ENCODE data around the gene FBXW4.
A peak's percentile ranks its signal among the peaks of the same experiment; 100 is the strongest.

FBXW4 gene, protein sequence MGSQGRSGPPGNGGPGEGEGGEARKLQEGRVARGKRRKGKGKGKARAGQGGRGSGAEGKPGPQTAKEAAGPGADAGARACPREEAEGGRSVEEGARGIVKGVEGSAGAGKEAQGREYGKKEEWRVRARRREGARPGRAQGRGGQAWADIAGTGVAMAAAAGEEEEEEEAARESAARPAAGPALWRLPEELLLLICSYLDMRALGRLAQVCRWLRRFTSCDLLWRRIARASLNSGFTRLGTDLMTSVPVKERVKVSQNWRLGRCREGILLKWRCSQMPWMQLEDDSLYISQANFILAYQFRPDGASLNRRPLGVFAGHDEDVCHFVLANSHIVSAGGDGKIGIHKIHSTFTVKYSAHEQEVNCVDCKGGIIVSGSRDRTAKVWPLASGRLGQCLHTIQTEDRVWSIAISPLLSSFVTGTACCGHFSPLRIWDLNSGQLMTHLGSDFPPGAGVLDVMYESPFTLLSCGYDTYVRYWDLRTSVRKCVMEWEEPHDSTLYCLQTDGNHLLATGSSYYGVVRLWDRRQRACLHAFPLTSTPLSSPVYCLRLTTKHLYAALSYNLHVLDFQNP

DNA sequence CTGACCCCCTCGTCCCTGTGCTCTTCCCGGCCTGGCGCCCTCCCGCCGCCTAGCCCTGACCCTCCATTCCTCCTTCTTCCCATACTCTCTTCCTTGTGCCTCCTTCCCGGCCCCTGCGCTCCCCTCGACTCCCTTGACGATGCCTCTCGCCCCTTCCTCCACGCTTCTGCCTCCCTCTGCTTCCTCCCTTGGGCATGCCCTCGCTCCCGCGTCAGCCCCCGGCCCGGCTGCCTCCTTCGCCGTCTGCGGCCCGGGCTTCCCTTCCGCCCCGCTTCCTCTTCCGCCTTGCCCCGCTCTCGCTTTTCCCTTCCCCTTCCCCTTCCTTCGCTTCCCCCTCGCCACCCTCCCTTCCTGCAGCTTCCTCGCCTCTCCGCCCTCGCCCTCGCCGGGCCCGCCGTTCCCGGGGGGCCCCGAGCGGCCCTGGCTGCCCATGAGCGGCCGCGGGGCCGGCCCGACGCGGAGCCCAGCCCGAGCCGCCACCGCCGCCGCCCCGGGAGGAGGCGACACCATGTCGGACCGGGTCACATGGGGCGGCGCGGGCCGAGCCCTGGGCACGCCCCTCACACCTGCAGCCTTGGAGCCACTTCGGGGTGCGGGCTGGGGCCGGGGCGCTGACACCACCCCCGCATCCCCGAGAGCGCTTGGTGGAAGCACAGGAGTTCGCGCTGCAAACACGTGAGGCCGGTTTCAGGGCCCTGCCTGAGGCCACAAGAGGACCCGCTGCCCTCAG lies at the start of gene FBXW4:
Gene FBXW4, minus strand, starts transcription at position 497 of the 730 bp plus-strand sequence. Its CDS starts 65 bp downstream, at position 432.
- peak; percentile 85 for DNase-seq

DNA sequence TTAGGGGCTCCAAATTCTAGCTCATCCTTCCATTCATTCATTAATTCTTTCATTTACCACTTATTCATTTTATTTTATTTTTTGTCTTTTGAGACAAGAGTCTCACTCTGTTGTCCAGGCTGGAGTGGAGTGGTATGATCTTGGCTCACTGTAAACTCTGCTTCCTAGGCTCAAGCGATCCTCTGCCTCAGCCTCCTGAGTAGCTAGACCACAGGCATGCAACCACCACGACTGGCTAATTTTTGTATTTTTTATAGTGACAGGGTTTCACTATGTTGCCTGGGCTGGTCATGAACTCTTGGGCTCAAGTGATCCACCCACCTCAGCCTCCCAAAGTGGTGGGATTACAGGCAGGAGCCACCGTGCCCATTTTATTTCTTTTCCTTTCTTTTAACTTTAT lies 49.3 kb upstream of the FBXW4 start:
- DNase-seq: no peak

DNA sequence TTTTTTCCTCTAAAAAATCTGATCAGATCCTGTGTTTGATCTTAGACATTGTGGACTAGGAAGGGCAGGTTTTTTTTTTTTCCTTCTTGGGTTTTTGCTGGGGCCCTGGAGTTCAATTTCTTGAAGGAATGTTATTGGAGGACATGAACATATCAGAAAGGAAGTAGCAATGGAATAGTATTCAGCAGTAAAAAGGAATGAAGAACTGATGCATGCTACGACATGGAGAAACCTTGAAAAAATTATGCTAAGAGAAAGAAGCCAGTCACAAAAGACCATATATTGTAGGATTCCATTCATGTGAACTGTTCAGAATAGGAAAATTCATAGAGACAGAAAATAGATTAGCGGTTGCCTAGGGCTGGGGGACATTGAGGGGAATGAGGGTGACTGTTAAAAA lies 47.0 kb upstream of the FBXW4 start:
- no peak for DNase-seq

DNA sequence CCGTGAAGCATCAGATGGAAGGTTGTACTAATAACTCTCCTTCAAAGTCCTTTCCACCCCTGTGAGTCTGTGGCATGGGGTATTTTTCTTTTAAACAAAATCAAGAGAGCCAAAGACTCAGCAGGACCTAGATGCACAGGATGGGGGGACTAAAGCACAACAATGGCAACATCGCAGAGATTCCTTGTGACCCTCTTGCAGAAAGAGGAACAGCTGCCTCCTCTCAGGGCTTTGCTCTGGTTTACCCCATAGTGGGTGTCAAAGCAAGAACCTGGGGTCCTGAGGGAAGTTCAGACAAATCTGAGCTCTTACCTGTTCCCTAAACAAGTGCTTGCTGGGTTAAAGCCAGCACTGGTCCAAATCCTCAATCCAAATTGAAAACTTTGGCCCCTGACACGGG lies 41.7 kb upstream of the FBXW4 start:
- DNase-seq: no peak

DNA sequence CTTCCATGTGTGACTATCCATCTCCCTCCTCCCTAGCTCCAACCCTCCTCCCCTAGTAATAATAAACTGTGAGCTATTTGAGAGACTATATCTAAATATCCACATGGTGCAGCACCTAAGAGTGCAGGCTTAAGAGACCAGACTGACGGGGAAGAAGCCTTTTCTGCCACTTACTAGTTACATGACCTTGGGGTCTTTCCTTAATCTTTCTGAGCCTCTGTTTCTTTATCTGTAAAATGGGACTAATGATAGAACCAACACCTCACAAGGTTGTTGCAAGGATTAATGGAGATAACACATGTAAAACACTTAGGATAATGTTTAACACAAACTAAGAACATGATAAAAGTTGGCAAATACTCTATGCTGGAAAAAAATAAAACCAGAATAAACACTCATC lies 37.1 kb upstream of the FBXW4 start:
- no peak for DNase-seq

DNA sequence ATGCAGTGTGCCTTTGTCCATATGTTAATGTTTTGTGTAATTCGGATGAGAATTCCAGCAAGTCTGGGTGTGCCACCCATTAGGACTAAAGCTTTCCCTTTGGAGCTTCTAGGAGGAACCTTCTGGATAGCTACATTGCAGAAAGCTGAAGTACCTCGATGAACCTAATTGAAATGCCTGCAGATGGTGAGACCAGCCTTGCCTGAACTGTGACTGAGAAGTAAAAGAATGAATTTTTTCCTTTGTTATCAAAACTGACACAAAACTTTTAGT lies 31.1 kb upstream of the FBXW4 start:
- no peak for DNase-seq

DNA sequence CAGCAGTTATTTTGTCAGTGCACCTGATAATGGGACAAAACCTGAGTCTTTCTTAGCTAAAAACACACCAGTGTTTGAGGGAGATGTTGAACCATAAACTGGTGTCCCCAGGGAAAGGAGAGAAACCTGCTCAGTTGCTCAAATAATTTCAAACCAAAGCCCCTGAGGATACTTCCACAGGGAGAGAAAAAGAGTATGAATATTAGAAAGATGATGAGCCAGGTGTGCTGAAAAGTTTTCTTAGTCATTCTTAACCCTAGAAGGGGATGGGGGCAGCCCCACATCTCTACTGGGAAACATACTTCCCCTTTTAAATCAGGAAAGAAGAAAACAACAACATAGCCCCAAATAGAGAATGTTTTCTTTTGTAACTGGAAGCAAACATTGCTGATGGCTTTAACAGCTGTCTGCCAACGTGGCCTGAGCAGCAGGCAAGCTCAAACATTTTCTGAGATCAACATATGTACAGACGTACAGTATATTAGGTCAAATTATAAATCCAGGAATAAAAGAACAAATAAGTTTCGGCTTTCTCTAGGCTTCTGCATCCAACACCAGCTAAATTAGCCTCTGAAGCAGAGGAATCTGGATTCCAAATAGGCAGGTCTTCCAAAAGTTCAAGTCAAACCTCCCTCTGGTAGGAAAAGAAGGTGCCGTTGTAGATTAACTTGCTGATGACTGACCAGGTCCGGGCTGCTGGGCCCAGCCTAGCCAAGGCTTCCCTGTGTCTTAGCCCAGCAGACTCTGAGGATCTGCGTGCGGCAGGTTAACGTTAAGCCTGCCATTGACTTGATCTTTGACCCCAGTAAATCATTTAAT lies 30.5 kb upstream of the FBXW4 start:
- DNase-seq: no peak

DNA sequence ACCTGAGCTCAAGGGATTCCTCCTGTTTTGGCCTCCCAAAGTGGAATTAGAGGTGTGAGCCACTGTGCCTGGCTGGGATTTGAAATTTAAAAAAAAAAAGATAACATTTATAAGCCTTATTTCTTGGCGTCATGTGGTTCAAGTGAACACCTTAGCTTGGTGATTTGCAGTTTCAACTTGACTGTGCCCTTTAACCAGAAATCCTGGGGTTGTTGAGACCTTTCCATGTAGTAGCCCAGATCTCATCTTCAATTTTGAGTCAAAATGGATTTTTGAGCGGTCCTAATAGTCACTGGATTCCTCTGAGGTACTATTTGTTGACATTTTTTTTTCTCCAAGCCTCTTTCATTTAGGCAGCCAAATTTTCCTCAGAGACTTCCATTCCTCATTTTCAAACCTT lies 29.5 kb upstream of the FBXW4 start:
- no peak for DNase-seq

DNA sequence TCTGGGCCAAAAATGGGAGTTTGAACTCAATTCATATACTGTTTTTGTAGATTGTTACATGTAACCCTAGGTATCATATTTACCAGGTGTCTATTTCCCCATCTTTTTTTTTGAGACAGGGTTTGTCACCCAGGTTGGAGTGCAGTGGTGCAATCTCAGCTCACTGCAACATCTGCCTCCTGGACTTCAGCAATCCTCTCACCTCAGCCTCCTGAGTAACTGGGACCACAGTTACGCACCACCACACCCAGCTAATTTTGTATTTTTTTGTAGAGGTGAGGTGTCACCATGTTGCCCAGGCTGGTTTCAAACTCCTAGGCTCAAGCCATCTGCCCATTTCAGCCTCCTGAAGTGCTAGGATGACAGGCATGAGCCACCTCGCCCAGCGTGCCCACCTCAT lies 28.2 kb upstream of the FBXW4 start:
- no peak for DNase-seq

DNA sequence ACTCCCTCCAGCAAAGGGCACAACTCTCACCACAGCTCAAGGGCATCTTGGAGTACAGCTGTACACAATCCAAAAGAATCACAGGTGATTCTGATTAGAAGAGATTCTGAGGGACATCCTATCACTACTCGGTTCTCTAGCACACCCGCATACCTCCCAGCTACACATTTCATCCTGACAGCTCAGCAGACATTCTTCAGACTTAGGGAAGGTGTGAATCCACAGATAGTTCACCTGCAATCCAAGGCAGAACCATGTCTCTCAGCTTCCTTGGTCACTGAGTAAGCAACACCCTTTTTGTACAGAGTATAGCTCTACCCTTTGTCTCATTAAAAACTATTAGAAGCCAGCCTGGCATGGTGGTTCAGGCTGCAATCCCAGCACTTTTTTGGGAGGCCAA lies 26.8 kb upstream of the FBXW4 start:
- no peak for DNase-seq

DNA sequence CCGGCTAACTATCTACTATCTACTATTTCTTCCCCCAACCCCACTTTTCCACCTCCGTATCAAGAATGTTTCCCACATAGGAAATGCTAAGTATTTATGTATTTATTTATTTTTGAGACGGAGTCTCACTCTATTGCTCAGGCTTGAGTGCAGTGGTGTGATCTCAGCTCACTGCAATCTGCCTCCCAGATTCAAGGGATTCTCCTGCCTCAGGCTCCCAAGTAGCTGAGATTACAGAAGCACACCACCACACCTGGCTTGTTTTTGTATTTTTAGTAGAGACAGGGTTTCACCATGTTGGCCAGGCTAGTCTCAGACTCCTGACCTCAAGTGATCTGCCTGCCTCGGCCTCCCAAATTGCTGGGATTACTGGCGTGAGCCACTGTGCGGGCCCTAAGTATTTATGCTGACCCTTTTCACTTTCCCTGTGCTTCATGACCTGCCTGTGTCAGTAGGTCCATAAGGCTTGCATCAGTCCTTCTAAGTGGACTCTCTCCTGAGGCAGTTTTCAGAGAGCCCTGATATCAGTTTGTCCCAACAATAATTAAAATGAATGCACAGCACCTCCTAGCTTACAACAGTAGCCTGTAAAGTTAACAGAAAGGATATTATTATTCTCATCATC lies 25.7 kb upstream of the FBXW4 start:
- DNase-seq: no peak

DNA sequence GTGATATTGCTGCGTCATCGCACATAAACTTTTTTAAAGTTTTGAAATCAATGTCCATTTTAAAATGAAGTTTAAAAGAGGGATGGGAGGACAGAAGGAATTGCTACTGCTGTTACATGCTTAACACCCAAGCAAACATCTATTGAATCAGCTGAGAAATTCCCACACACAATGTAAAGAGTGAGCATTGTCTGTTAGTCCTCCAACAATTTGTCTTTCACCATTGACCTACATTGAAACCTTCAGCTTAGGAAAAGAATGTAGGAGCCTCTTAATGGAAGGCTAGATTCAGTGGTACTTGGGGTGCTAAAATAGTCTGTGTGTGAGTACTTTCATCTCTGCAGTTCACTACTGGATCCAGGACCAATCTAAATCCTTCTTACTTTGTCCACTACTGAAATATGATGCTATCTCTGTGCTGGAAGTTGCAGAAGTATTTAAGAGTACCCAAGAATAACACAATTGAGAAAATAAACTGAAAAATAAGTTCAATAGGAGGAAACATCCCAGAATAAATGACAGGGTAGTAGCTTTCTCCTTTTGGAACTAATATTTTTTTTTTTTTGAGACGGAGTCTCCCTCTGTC lies 23.8 kb upstream of the FBXW4 start:
- no peak for DNase-seq

DNA sequence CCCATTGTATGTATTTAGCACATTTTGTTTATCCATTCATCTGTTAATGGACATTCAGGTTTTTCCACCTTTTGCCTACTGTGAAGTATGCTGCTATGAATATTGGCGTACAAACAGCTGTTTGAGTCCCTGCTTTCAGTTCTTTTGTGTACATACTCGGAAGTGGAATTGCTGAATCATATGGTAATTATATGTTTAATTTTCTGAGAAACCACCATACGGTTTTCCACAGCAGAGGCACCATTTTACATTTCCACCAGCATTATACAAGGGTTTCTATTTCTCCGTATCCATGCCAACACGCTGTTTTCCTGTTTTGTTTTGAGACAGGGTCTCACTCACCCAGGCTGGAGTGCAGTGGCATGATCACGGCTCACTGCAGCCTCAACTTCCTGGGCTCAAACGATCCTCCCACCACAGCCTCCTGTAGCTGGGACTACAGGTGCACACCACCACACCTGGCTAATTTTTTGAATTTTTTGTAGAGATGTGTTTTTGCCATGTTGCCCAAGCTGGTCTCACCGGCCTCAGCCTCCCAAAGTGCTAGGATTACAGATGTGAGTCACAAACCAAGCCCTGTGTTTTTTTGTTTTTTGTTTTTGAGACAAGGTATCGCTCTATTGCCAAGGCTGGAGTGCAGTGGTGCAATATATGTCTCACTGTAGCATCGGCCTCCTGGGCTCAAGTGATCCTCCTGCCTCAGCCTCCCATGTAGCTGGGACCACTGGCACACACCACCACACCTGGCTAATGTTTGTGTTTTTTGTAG lies 22.1 kb upstream of the FBXW4 start:
- DNase-seq: no peak

DNA sequence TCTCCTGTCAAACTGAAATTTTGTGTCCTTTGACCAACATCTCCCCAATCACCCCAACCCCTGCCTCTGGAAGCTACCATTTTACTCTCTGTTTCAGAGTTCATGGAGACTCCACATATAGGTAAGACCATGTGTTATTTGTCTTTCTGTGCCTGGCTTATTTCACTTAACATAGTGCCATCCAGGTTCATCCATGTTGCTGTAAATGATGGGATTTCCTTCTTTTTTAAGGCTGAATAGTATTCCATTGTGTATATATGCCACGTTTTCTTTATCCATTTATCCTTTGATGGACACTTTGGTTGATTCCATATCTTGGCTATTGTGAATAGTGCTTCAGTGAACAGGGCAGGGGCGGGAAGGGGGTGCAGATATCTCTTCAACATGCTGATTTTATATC lies 18.0 kb upstream of the FBXW4 start:
- DNase-seq: no peak

DNA sequence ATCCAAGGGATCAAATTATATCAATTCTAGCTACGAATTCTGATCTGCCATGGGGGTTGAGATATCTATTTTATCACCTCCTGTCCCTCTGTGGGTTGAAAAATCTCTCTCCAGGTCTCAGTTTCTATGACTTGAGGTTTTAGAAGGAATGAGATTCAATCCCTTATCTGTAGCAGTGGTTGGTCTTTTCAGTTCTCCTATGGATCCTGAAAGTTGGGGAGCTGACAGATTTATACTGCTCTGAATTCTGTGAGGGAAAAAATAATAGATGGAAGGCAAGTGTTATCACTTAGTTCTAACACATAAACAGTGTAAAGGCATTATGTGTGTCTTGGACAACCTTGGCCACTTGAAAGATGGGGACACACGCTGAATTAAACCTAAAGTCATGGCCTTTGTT lies 15.8 kb upstream of the FBXW4 start:
- DNase-seq: no peak

DNA sequence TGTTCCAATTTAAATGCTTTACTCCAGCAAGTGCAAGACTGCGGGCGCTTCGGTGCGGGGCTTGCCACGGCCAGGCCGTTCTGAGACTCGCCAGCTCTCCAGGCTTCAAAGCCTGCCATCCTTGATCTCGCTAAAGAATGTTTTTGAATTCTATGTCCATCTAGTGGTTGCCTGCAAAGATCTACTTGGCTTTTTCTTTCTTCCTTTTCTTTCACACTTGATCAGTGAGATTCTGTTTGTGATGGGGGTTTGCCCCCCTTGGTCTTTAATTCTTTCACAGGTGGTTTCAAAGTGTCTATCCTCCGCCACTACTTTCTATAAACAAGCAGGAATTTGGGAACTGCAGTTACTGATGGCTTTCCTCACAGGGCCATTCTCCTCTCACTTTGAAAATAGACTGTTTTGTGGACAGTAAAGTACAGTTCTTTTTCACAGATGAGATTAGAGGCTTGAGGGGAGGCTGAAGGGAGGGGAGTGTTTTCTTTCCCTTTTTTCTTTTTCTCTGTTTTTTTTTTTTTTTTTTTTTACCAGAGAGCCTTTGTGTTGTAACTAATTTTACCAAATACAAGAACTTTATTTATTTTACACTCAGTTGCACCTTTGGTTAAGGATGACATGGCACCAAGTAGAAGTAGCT lies 15.2 kb upstream of the FBXW4 start:
- DNase-seq: no peak

DNA sequence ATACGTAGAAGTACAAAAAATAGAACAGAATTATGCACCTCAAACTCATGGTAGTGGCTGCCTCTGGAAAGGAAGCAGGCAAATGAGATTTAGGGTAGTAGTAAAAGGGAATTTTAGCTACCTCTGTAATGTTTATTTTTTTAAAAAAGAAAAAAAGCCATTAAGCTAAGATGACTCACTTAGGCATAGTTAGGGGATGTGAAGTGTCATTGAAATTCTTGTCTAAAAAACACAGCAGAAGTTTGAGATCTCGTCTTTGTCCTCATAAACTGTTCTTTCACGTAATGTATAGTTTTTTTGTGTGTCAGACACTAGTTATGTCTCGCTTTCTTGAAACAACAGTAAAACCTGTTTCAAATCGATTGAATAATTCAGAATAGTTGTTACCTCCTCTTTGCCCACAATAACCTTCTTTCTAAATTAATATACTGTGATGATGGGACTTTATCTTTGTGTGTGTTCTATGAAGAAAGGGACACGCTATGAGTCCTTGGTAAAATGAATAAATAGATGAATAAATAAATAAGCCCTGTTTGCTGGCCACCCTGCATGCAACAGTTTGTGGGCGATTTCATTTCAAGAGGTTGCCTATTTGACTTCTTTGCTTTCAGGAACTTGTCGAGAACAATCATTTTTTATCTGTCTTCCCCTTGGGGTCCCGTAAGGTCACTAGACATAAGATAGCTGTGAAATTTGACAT lies 14.5 kb upstream of the FBXW4 start:
- DNase-seq: no peak

DNA sequence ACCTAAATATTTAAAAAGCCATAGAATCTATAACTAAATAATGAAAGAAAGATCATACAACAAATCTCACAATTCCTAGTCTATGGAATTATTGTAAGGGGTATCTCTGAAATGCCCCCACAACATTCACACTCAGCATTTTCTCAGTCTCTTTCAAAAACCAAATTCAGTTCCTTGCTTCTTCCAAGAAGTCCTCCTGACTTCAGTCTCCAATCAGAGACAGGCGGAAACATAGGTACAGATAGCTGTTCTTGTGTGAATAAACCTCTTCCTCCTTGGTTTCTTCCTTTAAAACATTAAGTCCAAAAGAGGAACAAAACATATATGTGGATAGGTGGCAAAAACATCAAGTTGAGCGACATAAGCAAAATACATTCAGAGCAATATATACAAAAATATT lies 13.9 kb upstream of the FBXW4 start:
- no peak for DNase-seq

DNA sequence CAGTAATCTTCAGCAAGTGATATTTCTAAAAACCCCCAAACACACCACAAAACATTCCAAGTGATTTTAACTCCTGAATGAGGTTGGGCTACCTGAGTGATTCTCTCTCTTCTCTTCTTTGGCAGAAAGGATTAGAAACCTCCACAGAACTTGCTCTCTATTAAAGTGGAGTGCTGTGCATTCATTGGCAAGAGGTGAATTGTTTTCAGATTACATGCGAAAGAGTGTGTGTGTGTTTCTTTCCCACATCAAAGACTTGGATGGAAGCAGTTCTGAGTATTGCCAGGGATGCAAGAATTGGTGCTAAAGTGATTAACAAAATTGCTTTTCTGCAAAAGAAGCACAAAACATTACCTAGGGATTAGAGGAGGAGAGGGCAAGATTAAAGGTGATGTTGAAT lies 13.1 kb upstream of the FBXW4 start:
- no peak for DNase-seq

DNA sequence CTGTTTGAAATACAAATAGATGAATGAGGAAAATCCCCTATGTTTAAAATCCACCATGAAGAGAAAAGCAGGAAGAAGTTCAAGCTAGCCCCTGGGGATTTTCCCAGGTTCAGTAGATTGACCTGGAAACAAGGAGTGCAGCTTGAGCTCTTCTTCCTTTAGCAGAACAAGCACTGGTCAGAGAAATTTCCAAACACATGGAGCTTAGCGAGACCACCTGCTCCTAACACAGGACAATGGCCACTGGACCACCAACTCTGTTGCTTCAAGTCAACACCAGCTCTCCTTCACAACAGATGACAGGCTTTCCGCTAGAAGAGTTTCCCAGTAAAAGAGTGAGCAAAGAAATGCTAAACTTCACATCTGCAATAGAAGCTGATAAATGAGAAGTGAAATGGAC lies 9.4 kb upstream of the FBXW4 start:
- no peak for DNase-seq

DNA sequence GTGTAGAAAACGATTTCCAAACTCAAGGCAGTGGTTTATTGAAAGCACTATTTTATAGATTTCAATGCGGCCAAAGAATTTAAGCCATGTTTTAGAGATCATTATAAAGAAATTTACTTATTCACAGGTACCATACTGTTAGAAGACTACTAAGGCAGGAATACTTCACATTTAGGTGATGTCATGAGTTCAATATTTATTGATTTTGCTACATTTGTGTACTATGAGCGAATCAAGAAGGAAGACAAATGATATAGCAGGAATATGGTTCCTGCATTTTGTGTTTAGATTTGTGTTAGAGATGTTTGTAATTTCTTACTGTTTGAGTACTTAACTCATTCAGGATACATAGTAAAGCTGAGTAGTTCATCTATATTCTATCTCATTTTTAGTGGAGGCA lies 1.7 kb upstream of the FBXW4 start:
- DNase-seq: no peak

All from activated CD8-positive, alpha-beta memory T cell treated with anti-CD3 and anti-CD28 coated beads, Interleukin-2, amount 50 U/mL, for 48 hours (primary cell).